HG03064 (cell line): ENCODE data around the gene OLFM1.

Source experiments
- ATAC-seq: cut with Tn5 transposase; IDR thresholded peaks from one replicate; pipeline ENCODE4 v1.9.1; 2021; ENCODE audit warnings: low read depth; ENCODE audit not compliant: unreplicated experiment

OLFM1 gene

GRCh38 chr9:135087899-135088347, 455 bp downstream of the OLFM1 start:
- ATAC-seq, result no peak

GRCh38 chr9:135088348-135088978, 995 bp downstream of the OLFM1 start:
- no peak for ATAC-seq

- ATAC-seq, result no peak
Measured at GRCh38 chr9:135088979-135089847, 1.7 kb downstream of the OLFM1 start.

- ATAC-seq, result no peak
Measured at GRCh38 chr9:135090081-135090480, 2.6 kb downstream of the OLFM1 start.

- ATAC-seq, result no peak
Measured at GRCh38 chr9:135090547-135090946, 3.1 kb downstream of the OLFM1 start.

GRCh38 chr9:135091545-135091944, 4.1 kb downstream of the OLFM1 start:
- no peak for ATAC-seq

GRCh38 chr9:135093111-135093510, 5.6 kb downstream of the OLFM1 start:
- ATAC-seq, result no peak

GRCh38 chr9:135093911-135094584, 6.6 kb downstream of the OLFM1 start:
- no peak for ATAC-seq

- ATAC-seq, result no peak
Measured at GRCh38 chr9:135095470-135096407, 8.3 kb downstream of the OLFM1 start.

- no peak for ATAC-seq
Measured at GRCh38 chr9:135096408-135096895, 9.0 kb downstream of the OLFM1 start.

- ATAC-seq, result no peak
Measured at GRCh38 chr9:135098400-135099105, 11.1 kb downstream of the OLFM1 start.

GRCh38 chr9:135099574-135099973, 12.1 kb downstream of the OLFM1 start:
- ATAC-seq, result no peak

- ATAC-seq, result no peak
Measured at GRCh38 chr9:135100241-135100681, 12.8 kb downstream of the OLFM1 start.

GRCh38 chr9:135100725-135101410, 13.4 kb downstream of the OLFM1 start:
- ATAC-seq, result no peak

GRCh38 chr9:135101486-135101885, 14.0 kb downstream of the OLFM1 start:
- no peak for ATAC-seq

GRCh38 chr9:135101926-135102325, 14.5 kb downstream of the OLFM1 start:
- ATAC-seq, result no peak

- ATAC-seq, result no peak
Measured at GRCh38 chr9:135102331-135102730, 14.9 kb downstream of the OLFM1 start.

- no peak for ATAC-seq
Measured at GRCh38 chr9:135103001-135103446, 15.6 kb downstream of the OLFM1 start.
